ENCODE measurements around the gene LRRC7. TPM values are rescaled to one million over a fixed set of nuclear protein-coding genes. Genes with fewer than 3 reads are reported as not detected.

Gene LRRC7
- total and polyA plus RNA-seq, 2 experiments from 2014 or later: 0.99 to 1.8 TPM

DNA sequence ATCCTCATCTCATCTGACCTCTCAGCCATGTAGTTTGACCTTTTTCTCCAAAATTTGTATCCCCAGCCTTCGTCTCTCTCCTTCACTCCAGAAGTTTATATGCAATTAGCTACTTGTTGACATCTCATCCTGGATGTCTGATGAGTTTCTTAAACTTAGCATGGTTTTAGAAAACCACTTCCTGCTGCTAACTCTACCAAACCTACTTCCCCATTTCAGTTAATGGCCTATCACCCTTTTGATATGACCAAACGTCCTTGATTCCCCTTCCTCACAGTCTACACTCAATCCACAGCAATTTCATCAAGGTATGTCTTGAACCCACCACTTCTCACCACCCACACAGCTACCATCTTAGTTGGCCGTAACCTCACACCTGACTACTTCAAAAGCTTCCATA lies 515.8 kb downstream of the LRRC7 start:
- WGBS (ENCODE audit: low lambda C conversion rate, missing lambda C conversion rate): 70% methylated on average over 3 of the region's 3 CpGs
- H3K9me3 ChIP-seq (ENCODE audit: low read depth): no peaks in the 10 kb centered on the region
- H3K27me3 ChIP-seq: no peaks in the 10 kb centered on the region
- TF ChIP-seq, protein P1, sequence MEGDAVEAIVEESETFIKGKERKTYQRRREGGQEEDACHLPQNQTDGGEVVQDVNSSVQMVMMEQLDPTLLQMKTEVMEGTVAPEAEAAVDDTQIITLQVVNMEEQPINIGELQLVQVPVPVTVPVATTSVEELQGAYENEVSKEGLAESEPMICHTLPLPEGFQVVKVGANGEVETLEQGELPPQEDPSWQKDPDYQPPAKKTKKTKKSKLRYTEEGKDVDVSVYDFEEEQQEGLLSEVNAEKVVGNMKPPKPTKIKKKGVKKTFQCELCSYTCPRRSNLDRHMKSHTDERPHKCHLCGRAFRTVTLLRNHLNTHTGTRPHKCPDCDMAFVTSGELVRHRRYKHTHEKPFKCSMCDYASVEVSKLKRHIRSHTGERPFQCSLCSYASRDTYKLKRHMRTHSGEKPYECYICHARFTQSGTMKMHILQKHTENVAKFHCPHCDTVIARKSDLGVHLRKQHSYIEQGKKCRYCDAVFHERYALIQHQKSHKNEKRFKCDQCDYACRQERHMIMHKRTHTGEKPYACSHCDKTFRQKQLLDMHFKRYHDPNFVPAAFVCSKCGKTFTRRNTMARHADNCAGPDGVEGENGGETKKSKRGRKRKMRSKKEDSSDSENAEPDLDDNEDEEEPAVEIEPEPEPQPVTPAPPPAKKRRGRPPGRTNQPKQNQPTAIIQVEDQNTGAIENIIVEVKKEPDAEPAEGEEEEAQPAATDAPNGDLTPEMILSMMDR (IDR thresholded peaks at IDR 0.05; ENCODE audit: poor library complexity): no peak
- TF ChIP-seq EZH2phosphoT487 (IDR thresholded peaks at IDR 0.05; ENCODE audit: low read depth, severe bottlenecking, unreplicated experiment) (no peak), EZH2 (IDR thresholded peaks at IDR 0.05; ENCODE audit: borderline replicate concordance) (no peak)
- no peaks in the 10 kb centered on the region for H3K36me3 ChIP-seq (replicated peaks; ENCODE audit: insufficient read depth, low read depth)
- H3K4me2 ChIP-seq: no peak overlapping the region
- H4K20me1 ChIP-seq (ENCODE audit: insufficient read depth, poor library complexity, severe bottlenecking): no peaks in the 10 kb centered on the region
- no peak for DNase-seq (ENCODE audit: low spot score)
- H3K4me3 ChIP-seq: no peak overlapping the region
- no peak overlapping the region for H3K27ac ChIP-seq
- no peaks in the 10 kb centered on the region for H3K79me2 ChIP-seq
- no peaks in the 10 kb centered on the region for H3K9me2 ChIP-seq (replicated peaks; ENCODE audit: insufficient read depth)
- H2AFZ ChIP-seq: no peak overlapping the region
- no peaks in the 10 kb centered on the region for H3K4me1 ChIP-seq (ENCODE audit: insufficient read depth)

DNA sequence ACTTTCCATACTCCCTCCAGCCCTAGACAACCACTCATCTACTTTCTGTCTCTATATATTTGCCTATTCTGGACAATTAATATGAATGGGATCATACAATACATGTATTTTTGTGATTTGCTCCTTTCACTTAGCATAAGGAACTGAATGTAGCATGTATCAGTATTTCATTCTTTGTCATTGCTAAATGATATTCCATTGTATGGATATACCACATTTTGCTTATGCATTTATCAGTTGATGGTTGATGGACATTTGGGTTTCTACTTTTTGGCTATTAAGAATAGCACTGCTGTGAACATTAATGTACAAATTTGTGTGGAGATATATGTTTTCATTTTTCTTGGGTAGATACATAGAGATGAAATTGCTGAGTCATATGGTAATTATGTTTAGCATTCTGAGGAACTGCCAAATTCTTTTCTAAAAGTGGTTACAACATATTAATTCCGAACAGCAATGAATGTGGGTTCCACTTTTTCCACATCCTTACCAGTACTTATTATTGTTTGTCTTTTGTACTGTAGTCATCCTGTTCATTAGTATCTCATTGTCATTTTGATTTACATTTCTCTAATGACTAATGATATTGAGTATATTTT lies 516.7 kb downstream of the LRRC7 start:
- Histone ChIP-seq H3K27me3 (no peaks in the 10 kb centered on the region), H3K4me3 (no peak overlapping the region), H4K20me1 (ENCODE audit: insufficient read depth, poor library complexity, severe bottlenecking) (no peaks in the 10 kb centered on the region), H3K36me3 (replicated peaks; ENCODE audit: insufficient read depth, low read depth) (no peaks in the 10 kb centered on the region), H3K79me2 (no peaks in the 10 kb centered on the region), H3K9me3 (ENCODE audit: low read depth) (no peaks in the 10 kb centered on the region), H3K27ac (no peak overlapping the region), H3K4me1 (ENCODE audit: insufficient read depth) (no peaks in the 10 kb centered on the region), H3K4me2 (no peak overlapping the region), H3K9me2 (replicated peaks; ENCODE audit: insufficient read depth) (no peaks in the 10 kb centered on the region), H2AFZ (no peak overlapping the region)
- 75% methylated on average over 1 of the region's 1 CpG for WGBS (ENCODE audit: low lambda C conversion rate, missing lambda C conversion rate)
- TF ChIP-seq, protein P1 (IDR thresholded peaks at IDR 0.05; ENCODE audit: poor library complexity): no peak
- no peak for TF ChIP-seq EZH2 (IDR thresholded peaks at IDR 0.05; ENCODE audit: borderline replicate concordance)
- TF ChIP-seq EZH2phosphoT487 (IDR thresholded peaks at IDR 0.05; ENCODE audit: low read depth, severe bottlenecking, unreplicated experiment): no peak
- no peak for DNase-seq (ENCODE audit: low spot score)

DNA sequence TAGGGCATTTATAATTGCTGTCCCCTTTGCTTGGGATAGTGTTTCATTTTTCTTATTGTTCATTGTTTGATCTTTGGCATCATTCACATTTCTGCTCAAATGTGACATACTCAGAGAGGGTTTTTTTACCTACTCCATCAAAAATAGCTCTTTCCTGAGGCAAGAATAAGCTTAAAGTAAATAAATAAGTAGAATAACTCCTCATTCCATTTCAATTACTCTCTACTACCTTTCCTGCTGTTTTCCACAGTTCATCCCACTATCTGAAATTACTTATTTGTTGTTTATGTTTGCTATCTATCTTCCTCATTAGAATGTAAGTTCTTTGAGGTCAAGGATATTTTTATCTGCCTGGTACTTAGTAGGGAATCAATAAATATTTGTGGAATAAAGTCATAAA lies 517.8 kb downstream of the LRRC7 start:
- no peaks in the 10 kb centered on the region for H3K27me3 ChIP-seq
- no peaks in the 10 kb centered on the region for H3K79me2 ChIP-seq
- H3K4me2 ChIP-seq: no peak overlapping the region
- H3K36me3 ChIP-seq (replicated peaks; ENCODE audit: insufficient read depth, low read depth): no peaks in the 10 kb centered on the region
- H3K9me2 ChIP-seq (replicated peaks; ENCODE audit: insufficient read depth): no peaks in the 10 kb centered on the region
- H2AFZ ChIP-seq: no peak overlapping the region
- no peak for DNase-seq (ENCODE audit: low spot score)
- no peak overlapping the region for H3K27ac ChIP-seq
- H3K4me1 ChIP-seq (ENCODE audit: insufficient read depth): no peaks in the 10 kb centered on the region
- H4K20me1 ChIP-seq (ENCODE audit: insufficient read depth, poor library complexity, severe bottlenecking): no peaks in the 10 kb centered on the region
- no peak for TF ChIP-seq EZH2 (IDR thresholded peaks at IDR 0.05; ENCODE audit: borderline replicate concordance)
- H3K9me3 ChIP-seq (ENCODE audit: low read depth): no peaks in the 10 kb centered on the region
- no peak overlapping the region for H3K4me3 ChIP-seq

DNA sequence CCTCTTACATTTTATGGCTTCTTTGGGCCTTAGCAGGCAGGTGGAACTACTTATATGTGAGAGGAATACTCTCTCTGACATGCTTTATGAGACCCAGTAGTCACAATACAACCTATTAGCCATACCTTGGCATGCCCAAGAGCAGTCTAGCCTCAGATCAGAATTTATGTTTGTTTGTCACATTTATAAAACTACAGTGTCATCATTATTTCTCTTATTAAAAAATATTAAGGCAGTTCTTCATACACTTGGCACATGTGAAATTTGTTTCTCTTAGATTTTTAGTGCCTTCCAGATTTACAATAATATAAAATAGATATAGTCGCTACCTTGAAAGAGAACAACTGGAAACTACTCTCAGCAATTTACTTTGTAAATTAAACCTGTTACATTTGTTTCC lies 519.2 kb downstream of the LRRC7 start:
- no peak overlapping the region for H3K4me3 ChIP-seq
- no peak for DNase-seq (ENCODE audit: low spot score)
- WGBS (ENCODE audit: low lambda C conversion rate, missing lambda C conversion rate): 83% methylated on average over 1 of the region's 1 CpG
- no peaks in the 10 kb centered on the region for H3K27me3 ChIP-seq
- H3K27ac ChIP-seq: no peak overlapping the region
- H3K9me3 ChIP-seq (ENCODE audit: low read depth): no peaks in the 10 kb centered on the region
- no peaks in the 10 kb centered on the region for H3K36me3 ChIP-seq (replicated peaks; ENCODE audit: insufficient read depth, low read depth)
- TF ChIP-seq EZH2phosphoT487 (IDR thresholded peaks at IDR 0.05; ENCODE audit: low read depth, severe bottlenecking, unreplicated experiment) (no peak), EZH2 (IDR thresholded peaks at IDR 0.05; ENCODE audit: borderline replicate concordance) (no peak)
- TF ChIP-seq, protein P1 (IDR thresholded peaks at IDR 0.05; ENCODE audit: poor library complexity): no peak
- H3K9me2 ChIP-seq (replicated peaks; ENCODE audit: insufficient read depth): no peaks in the 10 kb centered on the region
- no peaks in the 10 kb centered on the region for H4K20me1 ChIP-seq (ENCODE audit: insufficient read depth, poor library complexity, severe bottlenecking)
- H3K4me2 ChIP-seq: no peak overlapping the region
- no peaks in the 10 kb centered on the region for H3K4me1 ChIP-seq (ENCODE audit: insufficient read depth)
- no peak overlapping the region for H2AFZ ChIP-seq
- no peaks in the 10 kb centered on the region for H3K79me2 ChIP-seq
